A549 treated with CORT108297 at 1 μM for 4 hours (cell line): ENCODE measurements around the gene GATAD2B. TPM values are rescaled to one million over a fixed set of nuclear protein-coding genes. Genes with fewer than 3 reads are reported as not detected.

ENCODE experiments used
- total RNA-seq: library from RNA; stranded (reverse); fragments of 200-300 nt; extraction: Qiagen RNA extraction; gene quantifications from 5 replicates; pipeline ENCODE4 v1.2.3, GENCODE V29; 2022

Gene GATAD2B
- 6.9 to 10.1 TPM (median 8.6 TPM) in 5 replicates for total RNA-seq

DNA sequence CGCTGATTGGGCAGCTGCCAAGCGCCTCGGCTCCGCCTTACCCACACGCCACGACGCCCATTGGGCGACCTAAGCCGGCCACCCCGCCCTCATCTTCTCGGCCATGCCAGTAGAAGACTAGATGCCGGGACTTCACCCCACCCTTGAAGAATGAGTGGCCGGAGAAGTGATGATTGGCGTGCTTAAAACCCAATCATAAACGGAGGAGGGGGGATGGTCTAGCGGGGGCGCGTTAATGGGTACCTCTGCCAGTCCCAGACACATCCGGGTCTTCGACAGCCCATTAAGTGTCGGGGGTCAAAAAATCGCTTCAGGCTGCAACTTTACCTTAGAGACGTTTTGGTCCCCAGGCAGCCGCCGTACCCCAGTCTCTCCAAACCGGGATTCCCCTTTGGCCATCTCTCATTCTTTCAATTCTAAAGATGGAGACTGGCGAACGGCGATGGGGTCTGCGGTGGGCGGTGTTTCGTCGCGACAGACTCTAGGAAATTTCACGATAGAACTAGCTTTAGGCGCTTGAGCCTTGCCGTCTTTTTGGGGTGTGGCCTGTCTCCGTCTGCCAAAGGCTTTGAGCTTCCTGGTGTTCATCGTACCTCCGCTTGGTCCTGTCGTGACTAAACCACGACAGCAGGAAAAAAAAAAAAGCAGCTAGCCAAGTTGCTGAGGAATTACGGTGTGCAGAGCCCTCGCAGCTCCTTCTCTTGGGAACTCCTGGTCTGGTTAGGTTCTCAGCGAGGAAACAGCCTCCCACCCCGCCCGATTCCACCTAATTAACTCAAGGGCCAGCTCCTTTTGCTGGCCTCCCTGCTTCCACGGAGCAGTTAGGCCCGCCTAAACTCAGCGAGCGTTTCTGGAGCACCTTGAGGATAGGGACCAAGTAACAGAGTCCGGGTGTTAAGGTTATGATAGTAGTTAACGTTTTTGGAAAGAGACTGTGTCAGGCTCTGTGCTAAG is at the start of gene GATAD2B:
TSS of gene GATAD2B (minus strand) at position 1 of the 954 bp plus-strand sequence. CDS start 94,625 bp downstream, outside the sequence.

DNA sequence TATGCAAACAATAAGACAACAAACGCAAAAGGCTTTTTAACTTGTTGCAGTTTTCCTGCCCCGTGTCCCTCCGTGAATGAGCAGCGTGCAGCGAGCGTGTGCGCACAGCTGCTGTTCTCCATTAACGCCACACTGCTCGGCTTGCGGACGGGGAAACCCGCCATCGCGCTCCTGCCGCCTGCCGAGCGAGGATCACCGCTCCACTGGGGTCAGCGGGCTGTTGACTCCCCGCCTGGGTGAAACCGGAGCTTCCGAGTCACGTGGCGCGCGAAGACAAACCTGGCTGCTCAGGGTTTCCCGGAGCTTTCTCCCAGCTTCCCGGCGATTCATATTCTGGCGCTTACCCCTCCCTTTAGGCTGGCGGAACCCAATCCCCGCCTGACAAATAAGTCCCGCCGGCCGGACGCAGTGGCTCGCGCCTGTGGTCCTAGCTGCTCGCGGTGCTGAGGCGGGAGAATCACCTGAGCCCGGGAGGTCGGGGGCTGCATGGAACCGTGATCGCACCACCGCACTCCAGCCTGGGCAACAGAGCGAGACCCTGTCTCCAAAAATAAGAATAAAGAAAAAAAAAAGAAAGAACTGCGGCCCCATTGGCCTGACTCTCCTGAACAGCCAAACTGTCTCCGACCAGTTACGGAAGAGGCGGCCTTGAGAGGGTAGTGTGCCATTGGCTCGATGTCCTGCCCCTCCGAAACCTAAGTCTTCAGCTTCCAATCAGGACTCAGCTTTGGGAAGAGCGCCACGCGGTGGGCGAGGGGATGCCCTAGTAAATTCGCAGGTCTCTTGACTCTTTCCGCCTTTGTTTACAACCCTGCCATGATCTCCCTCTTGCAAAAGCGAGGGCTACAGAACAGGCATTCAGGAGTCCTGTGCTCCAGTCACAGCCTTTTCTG is 44.6 kb upstream of the GATAD2B start, which contains the start of gene CREB3L4:
TSS of gene CREB3L4 (plus strand) at position 796 of the 893 bp plus-strand sequence. CDS start 624 bp downstream, outside the sequence.

GRCh38 chr1:153963030-153963849 is 40.5 kb upstream of the GATAD2B start, which contains the start of gene SLC39A1:
Gene SLC39A1, minus strand, starts transcription at chr1:153963537. Its CDS starts 822 bp downstream, at chr1:153962715.

GRCh38 chr1:153958111-153958960 is 35.6 kb upstream of the GATAD2B start, which contains the start of gene CRTC2:
Gene CRTC2, minus strand, starts transcription at chr1:153958612. Its CDS starts 115 bp downstream, at chr1:153958497.

GRCh38 chr1:153946622-153947241 is 24.0 kb upstream of the GATAD2B start, which contains the start of gene DENND4B:
Gene DENND4B, minus strand, starts transcription at chr1:153946718. Its CDS starts 2,344 bp downstream, at chr1:153944374.

DNA sequence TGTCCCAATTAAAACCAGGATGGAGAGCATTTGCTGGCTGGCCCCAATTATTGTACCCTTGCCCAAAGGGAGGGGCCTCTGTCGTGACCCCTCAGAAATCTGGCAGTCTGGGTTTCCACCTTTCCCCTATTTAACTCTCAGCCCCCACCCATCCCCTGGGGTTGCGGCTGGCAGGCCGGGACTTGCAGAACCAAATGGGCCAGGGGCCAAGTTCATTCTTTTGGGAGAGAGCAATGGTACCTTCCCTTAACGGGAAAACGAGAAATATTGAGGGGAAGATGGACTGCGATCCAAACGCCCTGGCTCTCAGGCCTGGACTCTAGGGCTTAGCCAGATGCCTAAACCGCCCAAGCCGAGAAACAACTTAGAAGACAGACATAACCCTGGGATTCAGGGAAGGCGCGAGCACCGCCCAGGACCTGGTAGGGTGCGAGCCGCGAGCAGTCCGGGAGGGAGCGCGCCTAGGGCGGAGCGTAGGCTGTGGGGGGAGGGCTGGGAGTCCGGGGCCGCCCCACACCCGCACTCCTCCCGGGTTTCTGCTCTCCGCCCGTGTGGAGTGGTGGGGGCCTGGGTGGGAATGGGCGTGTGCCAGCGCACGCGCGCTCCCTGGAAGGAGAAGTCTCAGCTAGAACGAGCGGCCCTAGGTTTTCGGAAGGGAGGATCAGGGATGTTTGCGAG is 147.9 kb downstream of the GATAD2B start, which contains the start of gene SLC27A3:
TSS of gene SLC27A3 (plus strand) at position 628 of the 678 bp plus-strand sequence. CDS start 91 bp downstream, outside the sequence.

Other genes starting within 250 kb of the GATAD2B start
- gene NPR1, start 244.3 kb downstream of the GATAD2B start, total RNA-seq = 0.82 to 1.1 TPM (median 1.0 TPM) in 5 replicates
- 18.9 to 20.5 TPM (median 20.3 TPM) in 5 replicates for gene INTS3, start 194.9 kb downstream of the GATAD2B start, total RNA-seq
- 0.73 to 2.4 TPM (median 1.3 TPM) in 5 replicates for gene SLC27A3, start 147.6 kb downstream of the GATAD2B start, total RNA-seq
- 22.9 to 40.4 TPM (median 38.6 TPM) in 5 replicates for gene DENND4B, start 23.7 kb upstream of the GATAD2B start, total RNA-seq
- 30.6 to 45.7 TPM (median 41.6 TPM) in 5 replicates for gene CRTC2, start 35.6 kb upstream of the GATAD2B start, total RNA-seq
- gene SLC39A1, start 40.6 kb upstream of the GATAD2B start, total RNA-seq = 151 to 169 TPM (median 166 TPM) in 5 replicates
- gene CREB3L4, start 44.9 kb upstream of the GATAD2B start, total RNA-seq = 8.5 to 12.4 TPM (median 10.3 TPM) in 5 replicates
- gene JTB, start 54.7 kb upstream of the GATAD2B start, total RNA-seq = 109 to 169 TPM (median 154 TPM) in 5 replicates
- gene RAB13, start 63.4 kb upstream of the GATAD2B start, total RNA-seq = 131 to 153 TPM (median 132 TPM) in 5 replicates
- 4,150 to 7,755 TPM (median 4,460 TPM) in 5 replicates for gene RPS27, start 67.8 kb upstream of the GATAD2B start, total RNA-seq
- gene NUP210L, start 232.1 kb upstream of the GATAD2B start, total RNA-seq = not detected in 5 replicates